ENCODE measurements around the gene MPZ. TPM values are rescaled to one million over a fixed set of nuclear protein-coding genes. Genes with fewer than 3 reads are reported as not detected.

MPZ gene
- total RNA-seq, 2 experiments from 2014 or later = 3.7 to 5.8 TPM

Other genes starting within 250 kb of the MPZ start
- 100 to 1,000 TPM; 171 to 178 TPM for gene ARHGAP30, start 240.1 kb downstream of the MPZ start, total RNA-seq
- under 1 TPM in 1 of 2 experiments, not detected in 1; 0.05 TPM for gene NECTIN4, start 220.4 kb downstream of the MPZ start, total RNA-seq
- 1 to 10 TPM; 1.2 to 1.6 TPM for gene KLHDC9, start 211.6 kb downstream of the MPZ start, total RNA-seq
- 100 to 1,000 TPM; 152 to 155 TPM for gene PFDN2, start 191.9 kb downstream of the MPZ start, total RNA-seq
- 10 to 100 TPM; 65.2 to 66.5 TPM for gene NIT1, start 191.9 kb downstream of the MPZ start, total RNA-seq
- gene DEDD, start 177.3 kb downstream of the MPZ start, total RNA-seq = 10 to 100 TPM; 35.0 to 40.2 TPM
- gene UFC1, start 156.0 kb downstream of the MPZ start, total RNA-seq = 10 to 100 TPM; 87.7 to 91.0 TPM
- gene USP21, start 150.5 kb downstream of the MPZ start, total RNA-seq = 10 to 100 TPM; 25.4 to 28.6 TPM
- gene PPOX, start 143.5 kb downstream of the MPZ start, total RNA-seq = 10 to 100 TPM; 27.0 to 30.7 TPM
- 10 to 100 TPM; 46.3 to 50.9 TPM for gene B4GALT3, start 132.5 kb downstream of the MPZ start, total RNA-seq
- 1 to 10 TPM; 2.3 to 3.0 TPM for gene ADAMTS4, start 110.9 kb downstream of the MPZ start, total RNA-seq
- 100 to 1,000 TPM in 1 of 2 experiments, 10 to 100 TPM in 1; 98.3 to 103 TPM for gene NDUFS2, start 107.6 kb downstream of the MPZ start, total RNA-seq
- 1 to 10 TPM in 1 of 2 experiments, under 1 TPM in 1; 0.99 to 2.0 TPM for gene FCER1G, start 94.7 kb downstream of the MPZ start, total RNA-seq
- not detected for gene APOA2, start 86.3 kb downstream of the MPZ start, total RNA-seq
- gene TOMM40L, start 83.9 kb downstream of the MPZ start, total RNA-seq = 10 to 100 TPM; 14.8 to 15.4 TPM
- not detected for gene NR1I3, start 71.8 kb downstream of the MPZ start, total RNA-seq
- gene PCP4L1, start 51.2 kb downstream of the MPZ start, total RNA-seq = under 1 TPM in 1 of 2 experiments, not detected in 1; 0.22 TPM
- gene SDHC, start 4.4 kb upstream of the MPZ start, total RNA-seq = 100 to 1,000 TPM; 212 to 215 TPM
- under 1 TPM in 1 of 2 experiments, not detected in 1; 0.29 TPM for gene CFAP126, start 57.9 kb upstream of the MPZ start, total RNA-seq
- under 1 TPM in 1 of 2 experiments, not detected in 1; 0.14 TPM for gene FCGR2A, start 195.5 kb upstream of the MPZ start, total RNA-seq
- gene HSPA6, start 214.6 kb upstream of the MPZ start, total RNA-seq = under 1 TPM; 0.48 to 0.53 TPM
- not detected for gene FCGR3A, start 239.8 kb upstream of the MPZ start, total RNA-seq

Data from activated CD4-positive, alpha-beta memory T cell treated with anti-CD3 and anti-CD28 coated beads for 36 hours (primary cell).